GM12878 (cell line): ENCODE data around the gene SRF. TPM values are rescaled to one million over a fixed set of nuclear protein-coding genes. Genes with fewer than 3 reads are reported as not detected.

ENCODE experiments used
- ATAC-seq: fragments of 200-7000 bp; cut with Tn5 transposase; 3 replicates; pipeline ENCODE4 v1.9.1; 2020; ENCODE audit warnings: mild to moderate bottlenecking, moderate library complexity
- BruUV-seq: library from RNA; stranded (reverse); fragments of 400-500 nt; replicated peaks from 2 replicates; lab custom pipeline; 2021; lab: Mats Ljungman, UMichigan
- CTCF ChIA-PET: fragments of 300-600 bp; sonication (Branson Sonifier 250); formaldehyde crosslinking; extraction: SDS; loops from one replicate; lab custom pipeline; 2021; ENCODE audit warnings: inconsistent platforms; lab: Yijun Ruan, JAX
- POLR2A ChIA-PET: fragments of 350-600 bp; formaldehyde crosslinking; extraction: SDS; loops from one replicate; lab custom pipeline; 2021; ENCODE audit warnings: inconsistent platforms; lab: Charles Lee
- RAD21 ChIA-PET: fragments of 300-600 bp; sonication (Branson Sonifier 250); formaldehyde crosslinking; loops from one replicate; lab custom pipeline; 2023; ENCODE audit warnings: antibody characterized with exemption; ENCODE audit not compliant: unreplicated experiment; lab: Charles Lee
- SMC1A ChIA-PET: fragments of 300-600 bp; sonication (Branson Sonifier 250); formaldehyde crosslinking; loops from one replicate; lab custom pipeline; 2023; ENCODE audit not compliant: unreplicated experiment, uncharacterized antibody; lab: Charles Lee
- DNase-seq: peaks from one replicate; pipeline ENCODE4 v3.0.0-alpha.2; 2011; ENCODE audit warnings: low read depth, low spot score
- FAIRE-seq: peaks from 3 replicates; lab custom pipeline; 2011; peaks lifted over from hg19 to GRCh38; lab: Jason Lieb, UNC
- H2AFZ ChIP-seq: 2 replicates; pipeline ENCODE4 v1.6.0; 2011; ENCODE audit warnings: low read depth, low read length, control low read depth; ENCODE audit not compliant: control insufficient read depth
- H3K27ac ChIP-seq: 2 replicates; pipeline ENCODE4 v1.5.1; 2011; ENCODE audit warnings: control low read depth; ENCODE audit not compliant: control insufficient read depth, insufficient read depth
- H3K27me3 ChIP-seq, 2 experiments: replicated peaks in 1 of 2; 2 replicates each; pipeline versions ENCODE4 v1.6.0 to v1.6.1; 2011; ENCODE audit warnings: low read length in 1 of 2; ENCODE audit not compliant: control insufficient read depth in 2 of 2, insufficient read depth in 2 of 2
- H3K36me3 ChIP-seq, 2 experiments: 2 replicates each; pipeline ENCODE4 v1.5.1; 2011; ENCODE audit warnings: low read length in 1 of 2; ENCODE audit not compliant: control insufficient read depth in 2 of 2, insufficient read depth in 2 of 2
- H3K4me1 ChIP-seq: 2 replicates; pipeline ENCODE4 v1.6.1; 2011; ENCODE audit warnings: mild to moderate bottlenecking, low read length, moderate library complexity, mixed read lengths; ENCODE audit not compliant: control insufficient read depth, insufficient read depth
- H3K4me2 ChIP-seq: 2 replicates; pipeline ENCODE4 v1.6.0; 2011; ENCODE audit warnings: control low read depth; ENCODE audit not compliant: control insufficient read depth, insufficient read depth
- H3K4me3 ChIP-seq: fragments of 200-600 bp; sonication (generic); 2 replicates; pipeline ENCODE4 v1.5.1; 2016
- H3K79me2 ChIP-seq: 2 replicates; pipeline ENCODE4 v1.6.0; 2011; ENCODE audit warnings: low read length; ENCODE audit not compliant: control insufficient read depth, insufficient read depth
- H3K9ac ChIP-seq: 2 replicates; pipeline ENCODE4 v1.8.0; 2011; ENCODE audit warnings: low read length, control low read depth, mixed read lengths; ENCODE audit not compliant: control insufficient read depth, insufficient read depth
- H3K9me3 ChIP-seq: replicated peaks from 3 replicates; pipeline ENCODE4 v1.5.1; 2011; ENCODE audit warnings: mild to moderate bottlenecking, low read length; ENCODE audit not compliant: control insufficient read depth, insufficient read depth
- H4K20me1 ChIP-seq: 2 replicates; pipeline ENCODE4 v1.6.0; 2011; ENCODE audit not compliant: control insufficient read depth, insufficient read depth
- BCL11A ChIP-seq: IDR thresholded peaks from 2 replicates; pipeline ENCODE4 v1.6.1; 2011; ENCODE audit warnings: low read depth, low read length
- CHD1 ChIP-seq: IDR thresholded peaks from 2 replicates; pipeline ENCODE4 v1.6.1; 2012; ENCODE audit warnings: low read depth, low read length, improper control_type of control experiment
- CUX1 ChIP-seq: IDR thresholded peaks from 2 replicates; pipeline ENCODE4 v1.6.1; 2012; ENCODE audit warnings: improper control_type of control experiment, low read depth, low read length; ENCODE audit not compliant: insufficient replicate concordance
- GATAD2B ChIP-seq: fragments of 450-650 bp; conservative IDR thresholded peaks from 2 replicates; pipeline ENCODE4 v1.6.1; 2017; ENCODE audit warnings: low read depth, mild to moderate bottlenecking, moderate library complexity
- IKZF1 ChIP-seq: fragments of 450-650 bp; conservative IDR thresholded peaks from 2 replicates; pipeline ENCODE4 v1.6.1; 2017; ENCODE audit warnings: antibody characterized with exemption, mild to moderate bottlenecking
- MAX ChIP-seq: IDR thresholded peaks from 2 replicates; pipeline ENCODE4 v1.6.1; 2012; ENCODE audit warnings: low read depth, low read length, improper control_type of control experiment
- MXI1 ChIP-seq: fragments of 150-350 bp; IDR thresholded peaks from 2 replicates; pipeline ENCODE4 v1.6.1; 2011; ENCODE audit warnings: low read depth, mild to moderate bottlenecking, inconsistent platforms, low read length, improper control_type of control experiment
- NFYA ChIP-seq: IDR thresholded peaks from 2 replicates; pipeline ENCODE4 v1.6.1; 2011; ENCODE audit warnings: low read depth, mild to moderate bottlenecking, low read length, improper control_type of control experiment, borderline replicate concordance
- NR2C1 ChIP-seq: fragments of 450-650 bp; IDR thresholded peaks from 2 replicates; pipeline ENCODE4 v1.6.1; 2017; ENCODE audit warnings: antibody characterized with exemption, mild to moderate bottlenecking, moderate library complexity
- RCOR1 ChIP-seq: conservative IDR thresholded peaks from 2 replicates; pipeline ENCODE4 v1.6.1; 2012; ENCODE audit warnings: low read depth, low read length, improper control_type of control experiment
- SREBF2 ChIP-seq: IDR thresholded peaks from 2 replicates; pipeline ENCODE4 v1.6.1; 2012; ENCODE audit warnings: mild to moderate bottlenecking, low read length
- STAT1 ChIP-seq: fragments of 450-650 bp; conservative IDR thresholded peaks from 2 replicates; pipeline ENCODE4 v1.6.1; 2014; ENCODE audit warnings: antibody characterized with exemption, mild to moderate bottlenecking
- ZBTB4 ChIP-seq: fragments of 450-650 bp; formaldehyde crosslinking; IDR thresholded peaks from 2 replicates; pipeline ENCODE4 v1.4.0; 2022; ENCODE audit warnings: mild to moderate bottlenecking, moderate library complexity
- ZZZ3 ChIP-seq: IDR thresholded peaks from 2 replicates; pipeline ENCODE4 v1.6.1; 2011; ENCODE audit warnings: low read depth; ENCODE audit not compliant: control insufficient read depth, insufficient read length
- WGBS: methylation state at CpG from one replicate; pipeline ENCODE4 v1.1.6; 2016; ENCODE audit warnings: low lambda C conversion rate; ENCODE audit not compliant: insufficient replicate concordance, insufficient coverage; ENCODE audit errors: missing lambda C conversion rate; 5-methylcytosine and 5-hydroxymethylcytosine counted together
- in situ Hi-C: fragments of 300-500 bp; cut with MboI; formaldehyde crosslinking; loops from 9 replicates; pipeline ENCODE4 v1.14.3; 2018; ENCODE audit warnings: mixed read lengths
- intact Hi-C: fragments of 100-400 bp; cut with micrococcal nuclease; formaldehyde crosslinking; loops from one replicate; pipeline ENCODE4 v1.14.2; 2022; ENCODE audit not compliant: unreplicated experiment
- polyA plus RNA-seq, 11 experiments: library from polyadenylated mRNA; depleted of rRNA in 4 of 11; unstranded in 6 of 11; stranded (reverse) in 5 of 11; fragments of >200 nt; fragmentation: Nextera tagmentation in 4 of 11; fragmentation: Illumina TruSeq in 1 of 11; extraction: Ambion mirVana in 4 of 11; extraction: Trizol in 1 of 11; gene quantifications; 1 replicate in 1 of 11; 2 replicates in 10 of 11; pipeline versions ENCODE4 v1.2.1 to v1.2.3, GENCODE V29; 2011 to 2016; ENCODE audit warnings: inconsistent platforms in 2 of 11, missing spikeins in 2 of 11, low read depth in 1 of 11
- total RNA-seq, 4 experiments: library from RNA; depleted of rRNA in 3 of 4; stranded (reverse); fragments of >200 nt in 3 of 4; fragmentation: Illumina TruSeq in 1 of 4; extraction: Trizol in 1 of 4; gene quantifications; 2 replicates each; pipeline versions ENCODE4 v1.2.1 to v1.2.3, GENCODE V29; 2013 to 2021

SRF gene
- total and polyA plus RNA-seq, 10 of the 15 experiments (the other 5 are each of a cell fraction or from before 2014, with no cell fraction given), result 2.3 to 56.3 (median 28.2) TPM

GRCh38 chr6:43142101-43142500 lies 29.0 kb upstream of the SRF start:
- no peaks in the 10 kb centered on the region for H3K79me2 ChIP-seq
- H3K4me1 ChIP-seq, result no peaks in the 10 kb centered on the region
- no TSS peak for BruUV-seq
- no peak overlapping the region for H3K4me3 ChIP-seq
- H3K9me3 ChIP-seq, result no peaks in the 10 kb centered on the region
- ChIA-PET POLR2A (no interaction called here), SMC1A (interaction anchor here (0.9 to 3.0 kb wide), 5 partner anchors 110 to 364 kb away, joined by 3 to 19 read pairs (median 3); no protein-coding TSS in a partner anchor), RAD21 (interaction anchor here (0.9 to 2.0 kb wide), 5 partner anchors 48 to 480 kb away, joined by 3 to 4 read pairs (median 3); no protein-coding TSS in a partner anchor), CTCF (interaction anchor here (1.6 to 3.0 kb wide), 8 partner anchors 9 to 241 kb away, joined by 4 to 28 read pairs (median 12); partner anchors contain the start of genes KLHDC3 and MEA1)
- intact Hi-C loops (no loop called here), in situ Hi-C loops (loop anchor here (5.0 kb wide), 1 partner anchor 235 kb away; no protein-coding TSS in a partner anchor)
- no peak overlapping the region for H2AFZ ChIP-seq
- TF ChIP-seq MAX (no peak), STAT1 (no peak), NR2C1 (no peak), ZBTB4 (CRISPR knock-in tag) (no peak), IKZF1 (no peak), SREBF2 (no peak), BCL11A (no peak), ZZZ3 (no peak), RCOR1 (no peak), MXI1 (no peak), CUX1 (no peak), CHD1 (no peak), GATAD2B (no peak), NFYA (no peak)
- H3K27ac ChIP-seq, result no peak overlapping the region
- WGBS, result 44% methylated on average over 12 of the region's 14 CpGs
- no peak for FAIRE-seq
- no peaks in the 10 kb centered on the region for H3K36me3 ChIP-seq
- no peak overlapping the region for H3K9ac ChIP-seq
- ATAC-seq, result no peak
- no peaks in the 10 kb centered on the region; a peak in 1 of 4 replicates for H3K27me3 ChIP-seq
- DNase-seq, result no peak
- no peaks in the 10 kb centered on the region for H4K20me1 ChIP-seq
- H3K4me2 ChIP-seq, result no peak overlapping the region
